ENCODE data around the gene CELF5.

The CELF5 gene

DNA sequence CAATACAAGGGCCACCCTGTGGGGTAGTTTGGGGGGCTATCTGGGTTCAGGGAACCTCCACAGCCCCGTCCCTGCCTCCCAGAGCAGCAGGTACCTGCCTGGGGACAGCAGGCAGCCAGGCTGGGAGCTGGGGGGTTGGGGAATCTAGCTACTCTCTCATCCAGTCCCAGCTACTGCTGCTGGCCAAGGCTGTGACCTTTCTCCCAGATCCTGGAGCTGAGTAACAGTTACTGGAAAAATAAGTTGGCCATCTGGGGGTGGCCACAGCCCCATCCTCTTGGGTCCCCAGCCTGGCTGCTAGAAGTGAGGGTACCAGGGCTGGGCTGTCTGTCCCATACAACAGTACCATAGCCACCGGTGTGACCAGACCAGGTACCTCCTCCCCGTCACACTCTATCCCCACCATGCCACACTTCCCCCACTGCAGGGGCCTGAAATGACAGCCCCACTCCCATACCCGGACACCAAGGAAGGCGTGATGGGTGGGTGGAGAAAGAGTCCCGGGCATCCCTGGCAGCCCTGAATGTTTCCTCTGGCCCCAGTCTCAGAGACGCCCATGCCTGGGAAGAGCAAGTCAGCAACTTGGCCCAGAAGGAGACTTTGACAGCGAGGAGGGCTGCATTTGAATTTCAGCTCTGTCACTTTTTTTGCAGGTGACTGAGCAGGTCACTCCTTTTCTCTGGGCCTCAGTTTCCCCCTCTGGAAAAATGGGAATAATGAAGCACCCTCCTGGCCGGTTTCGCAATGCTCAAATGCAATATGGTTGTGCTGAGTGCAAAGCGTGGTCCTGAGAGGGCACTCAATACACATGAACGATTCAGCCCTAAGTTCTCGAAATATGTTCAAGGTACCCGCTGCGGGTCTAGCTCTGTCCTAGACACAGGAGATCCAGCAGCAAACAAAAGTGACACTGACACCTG, 111.2 kb downstream of the CELF5 start (continued):
- TF ChIP-seq ZNF157 (tag by site-specific recombination; IDR thresholded peaks at IDR 0.05) (peak; percentile 100), ZNF830 (tag by site-specific recombination; IDR thresholded peaks at IDR 0.05; ENCODE audit: low read depth) (no peak), ZSCAN30 (tag by site-specific recombination; IDR thresholded peaks at IDR 0.05) (no peak), KLF9 (tag by site-specific recombination; IDR thresholded peaks at IDR 0.05; ENCODE audit: low read depth) (no peak), ZNF350 (tag by site-specific recombination; IDR thresholded peaks at IDR 0.05) (no peak), IKZF3 (tag by site-specific recombination; IDR thresholded peaks at IDR 0.05) (0 out of 2 replicates have a peak, but pooled peaks have one; percentile 8), GFI1B (tag by site-specific recombination; IDR thresholded peaks at IDR 0.05) (no peak), ZNF561 (tag by site-specific recombination; IDR thresholded peaks at IDR 0.05; ENCODE audit: borderline replicate concordance) (no peak), ZNF548 (tag by site-specific recombination; IDR thresholded peaks at IDR 0.05) (no peak), RBAK (tag by site-specific recombination; IDR thresholded peaks at IDR 0.05) (no peak), GLIS1 (tag by site-specific recombination; IDR thresholded peaks at IDR 0.05) (0 out of 2 replicates have a peak, but pooled peaks have one; percentile 11), FEZF1 (tag by site-specific recombination; IDR thresholded peaks at IDR 0.05) (no peak), KLF10 (tag by site-specific recombination; IDR thresholded peaks at IDR 0.05) (no peak), KLF8 (tag by site-specific recombination; IDR thresholded peaks at IDR 0.05) (no peak), TRIM28 (IDR thresholded peaks at IDR 0.05; ENCODE audit: borderline replicate concordance, low read length) (no peak)

DNA sequence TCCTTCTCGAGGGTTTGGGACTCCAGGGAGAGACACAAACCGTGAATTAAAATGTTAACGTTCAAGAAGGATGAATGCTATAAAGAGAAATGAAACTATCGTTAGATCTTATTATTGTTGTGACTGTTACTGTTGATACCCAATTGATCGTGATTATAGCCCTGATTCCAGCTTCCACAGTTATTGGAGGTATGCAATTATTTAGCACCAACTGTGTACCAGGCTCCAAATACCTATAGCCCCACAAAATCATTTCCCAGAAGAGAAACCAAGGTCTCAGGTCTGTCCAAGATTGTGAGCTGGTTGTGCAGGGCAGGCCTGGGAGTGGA, 111.9 kb downstream of the CELF5 start:
- ChIA-PET POLR2A (interaction anchor here (1.0 kb wide), 1 partner anchor 251 kb away, joined by 3 read pairs; no protein-coding TSS in a partner anchor), CTCF (interaction anchor here (0.6 to 2.2 kb wide), 5 partner anchors 93 to 356 kb away, joined by 3 to 7 read pairs (median 3); no protein-coding TSS in a partner anchor)
- no peak overlapping the region for H3K27ac ChIP-seq (ENCODE audit: extremely low read depth, low read depth, low read length)
- H3K4me1 ChIP-seq (ENCODE audit: control insufficient read depth, insufficient read depth, low read length): no peaks in the 10 kb centered on the region
- TF ChIP-seq ZNF266 (tag by site-specific recombination; IDR thresholded peaks at IDR 0.05; ENCODE audit: low read depth): no peak
- TF ChIP-seq, protein P1, sequence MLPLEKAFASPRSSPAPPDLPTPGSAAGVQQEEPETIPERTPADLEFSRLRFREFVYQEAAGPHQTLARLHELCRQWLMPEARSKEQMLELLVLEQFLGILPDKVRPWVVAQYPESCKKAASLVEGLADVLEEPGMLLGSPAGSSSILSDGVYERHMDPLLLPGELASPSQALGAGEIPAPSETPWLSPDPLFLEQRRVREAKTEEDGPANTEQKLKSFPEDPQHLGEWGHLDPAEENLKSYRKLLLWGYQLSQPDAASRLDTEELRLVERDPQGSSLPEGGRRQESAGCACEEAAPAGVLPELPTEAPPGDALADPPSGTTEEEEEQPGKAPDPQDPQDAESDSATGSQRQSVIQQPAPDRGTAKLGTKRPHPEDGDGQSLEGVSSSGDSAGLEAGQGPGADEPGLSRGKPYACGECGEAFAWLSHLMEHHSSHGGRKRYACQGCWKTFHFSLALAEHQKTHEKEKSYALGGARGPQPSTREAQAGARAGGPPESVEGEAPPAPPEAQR (tag by site-specific recombination; IDR thresholded peaks at IDR 0.05): no peak
- peak; percentile 4 for TF ChIP-seq SETDB1 (IDR thresholded peaks at IDR 0.05; ENCODE audit: insufficient read length, low read length)
- TF ChIP-seq ZNF473 (tag by site-specific recombination; IDR thresholded peaks at IDR 0.05): no peak
- no peak for TF ChIP-seq ZNF654 (tag by site-specific recombination; IDR thresholded peaks at IDR 0.05; ENCODE audit: low read depth)
- TF ChIP-seq SALL2 (tag by site-specific recombination; IDR thresholded peaks at IDR 0.05; ENCODE audit: borderline replicate concordance): no peak
- H3K9me3 ChIP-seq (ENCODE audit: control insufficient read depth, insufficient read depth, low read depth, low read length): no peaks in the 10 kb centered on the region
- no peaks in the 10 kb centered on the region for H3K36me3 ChIP-seq (ENCODE audit: control insufficient read depth in 2 of 2, insufficient read depth in 1 of 2, low read length in 2 of 2)
- no peak overlapping the region for H3K4me3 ChIP-seq (ENCODE audit: low read depth, low read length)

- POLR2A ChIA-PET: interaction anchor here (1.0 kb wide), 1 partner anchor 251 kb away, joined by 3 read pairs; no protein-coding TSS in a partner anchor
- H3K4me3 ChIP-seq (ENCODE audit: low read depth, low read length): no peak overlapping the region
- H3K4me1 ChIP-seq (ENCODE audit: control insufficient read depth, insufficient read depth, low read length): no peaks in the 10 kb centered on the region
- no peaks in the 10 kb centered on the region for H3K36me3 ChIP-seq (ENCODE audit: control insufficient read depth in 2 of 2, insufficient read depth in 1 of 2, low read length in 2 of 2)
- H3K27ac ChIP-seq (ENCODE audit: extremely low read depth, low read depth, low read length): no peak overlapping the region
- CTCF ChIA-PET: interaction anchor here (0.6 to 2.2 kb wide), 4 partner anchors 92 to 356 kb away, joined by 3 to 9 read pairs (median 6); no protein-coding TSS in a partner anchor
- H3K9me3 ChIP-seq (ENCODE audit: control insufficient read depth, insufficient read depth, low read depth, low read length): no peaks in the 10 kb centered on the region
- TF ChIP-seq GLIS2 (tag by site-specific recombination; IDR thresholded peaks at IDR 0.05) (0 out of 2 replicates have a peak, but pooled peaks have one; percentile 15), ZBTB17 (tag by site-specific recombination; IDR thresholded peaks at IDR 0.05) (peak; percentile 40; the same call in 1 of the 2 replicates), ZNF112 (tag by site-specific recombination; IDR thresholded peaks at IDR 0.05) (no peak), GLIS1 (tag by site-specific recombination; IDR thresholded peaks at IDR 0.05) (peak; percentile 99), KLF1 (tag by site-specific recombination; IDR thresholded peaks at IDR 0.05) (peak; percentile 54), ZIC2 (tag by site-specific recombination; IDR thresholded peaks at IDR 0.05) (peak; percentile 67; the same call in 1 of the 2 replicates), ZSCAN5A (tag by site-specific recombination; IDR thresholded peaks at IDR 0.05) (no peak), ZFHX2 (tag by site-specific recombination; conservative IDR thresholded peaks at IDR 0.05) (peak; percentile 39)
Observed at GRCh38 chr19:3336680-3337523, 112.4 kb downstream of the CELF5 start.
